HFF-Myc (cell line): ENCODE data around the gene RETREG1.
A peak's percentile ranks its signal among the peaks of the same experiment; 100 is the strongest.

Experiments used
- DNase-seq: peaks from one replicate; pipeline ENCODE4 v3.0.0-alpha.2; 2011; ENCODE audit warnings: low read depth; ENCODE audit errors: extremely low read depth
- H3K4me3 ChIP-seq: replicated peaks from 2 replicates; pipeline ENCODE4 v1.5.1; 2011; ENCODE audit warnings: low read depth, mild to moderate bottlenecking, control low read depth, low read length
- CTCF ChIP-seq: IDR thresholded peaks from 2 replicates; pipeline ENCODE4 v1.5.1; 2012; ENCODE audit warnings: mild to moderate bottlenecking, low read depth, low read length, control low read depth; ENCODE audit errors: missing control alignments

Gene RETREG1

GRCh38 chr5:16502866-16503265, 113.9 kb downstream of the RETREG1 start:
- no peak for TF ChIP-seq CTCF
- no peak overlapping the region for H3K4me3 ChIP-seq
- no peak for DNase-seq

GRCh38 chr5:16500024-16500423, 116.8 kb downstream of the RETREG1 start:
- no peak for DNase-seq
- no peak overlapping the region for H3K4me3 ChIP-seq
- TF ChIP-seq CTCF = no peak

GRCh38 chr5:16497546-16497945, 119.3 kb downstream of the RETREG1 start:
- no peak overlapping the region for H3K4me3 ChIP-seq
- DNase-seq = no peak
- TF ChIP-seq CTCF = no peak

GRCh38 chr5:16493261-16493660, 123.5 kb downstream of the RETREG1 start:
- no peak overlapping the region for H3K4me3 ChIP-seq
- DNase-seq = no peak
- TF ChIP-seq CTCF = no peak

- DNase-seq = peak; percentile 20
- no peak for TF ChIP-seq CTCF
- no peak overlapping the region for H3K4me3 ChIP-seq
Observed at GRCh38 chr5:16492398-16493140, 124.2 kb downstream of the RETREG1 start.

- TF ChIP-seq CTCF = no peak
- no peak for DNase-seq
- H3K4me3 ChIP-seq = no peak overlapping the region
Observed at GRCh38 chr5:16490911-16491310, 125.9 kb downstream of the RETREG1 start.

- H3K4me3 ChIP-seq = no peak overlapping the region
- peak; percentile 55 for TF ChIP-seq CTCF
- no peak for DNase-seq
Observed at GRCh38 chr5:16489322-16489791, 127.4 kb downstream of the RETREG1 start.
